ENCODE data around the gene LRRC55. TPM values are rescaled to one million over a fixed set of nuclear protein-coding genes. Genes with fewer than 3 reads are reported as not detected.

Gene LRRC55
- total RNA-seq, 2 donors from 2014 or later, result 0.04 TPM; not detected in 1

GRCh38 chr11:57213342-57214097 lies 31.8 kb downstream of the LRRC55 start:
- H3K27me3 Mint-ChIP-seq (ENCODE audit: insufficient read depth), result no peaks in the 10 kb centered on the region
- no peak for TF ChIP-seq CTCF (conservative IDR thresholded peaks at IDR 0.05)
- WGBS, 2 experiments (ENCODE audit: insufficient coverage in 1 of 2, insufficient read length in 1 of 2), result 31 to 38% methylated on average over 4 to 9 of the region's 9 CpGs
- Histone ChIP-seq H3K9me3 (ENCODE audit: control insufficient read depth, low read length) (peaks cover 7% of the 10 kb centered on the region), H3K27ac (ENCODE audit: low read depth, low read length) (peak overlapping the region; percentile 98), H3K9ac (ENCODE audit: extremely low read depth, low read length, poor library complexity, severe bottlenecking) (no peak overlapping the region), H3K36me3 (ENCODE audit: control insufficient read depth, insufficient read depth, low read length) (no peaks in the 10 kb centered on the region), H3K27me3 (ENCODE audit: control insufficient read depth, insufficient read depth, low read length, poor library complexity, severe bottlenecking) (no peaks in the 10 kb centered on the region), H3K4me1 (ENCODE audit: control insufficient read depth, insufficient read depth, low read length) (peaks cover 4% of the 10 kb centered on the region), H3K4me3 (ENCODE audit: low read length) (no peak overlapping the region)
- no peaks in the 10 kb centered on the region for H3K36me3 Mint-ChIP-seq (ENCODE audit: low read depth)
- H3K27ac Mint-ChIP-seq, result no peak overlapping the region
- H3K4me1 Mint-ChIP-seq, result peaks cover 15% of the 10 kb centered on the region
- peak; percentile 84 for DNase-seq
- no peak overlapping the region for H3K4me3 Mint-ChIP-seq
- H3K9me3 Mint-ChIP-seq, result no peaks in the 10 kb centered on the region

- Histone ChIP-seq H3K4me3 (ENCODE audit: low read length) (no peak overlapping the region), H3K9me3 (ENCODE audit: control insufficient read depth, low read length) (peaks cover 7% of the 10 kb centered on the region)
- WGBS, 2 experiments (ENCODE audit: insufficient coverage in 1 of 2, insufficient read length in 1 of 2), result 72 to 93% methylated on average over 2 of the region's 2 CpGs
Measured at GRCh38 chr11:57214098-57214417, 32.3 kb downstream of the LRRC55 start.

GRCh38 chr11:57214494-57214893 lies 32.7 kb downstream of the LRRC55 start:
- no peak for DNase-seq
- Mint-ChIP-seq H3K4me1 (peaks cover 16% of the 10 kb centered on the region), H3K36me3 (ENCODE audit: low read depth) (no peaks in the 10 kb centered on the region), H3K4me3 (no peak overlapping the region), H3K27ac (no peak overlapping the region), H3K9me3 (no peaks in the 10 kb centered on the region), H3K27me3 (ENCODE audit: insufficient read depth) (no peaks in the 10 kb centered on the region)
- no peak overlapping the region for H3K9ac ChIP-seq (ENCODE audit: extremely low read depth, low read length, poor library complexity, severe bottlenecking)
- no peak overlapping the region for H3K4me3 ChIP-seq (ENCODE audit: low read length)
- H3K27me3 ChIP-seq (ENCODE audit: control insufficient read depth, insufficient read depth, low read length, poor library complexity, severe bottlenecking), result no peaks in the 10 kb centered on the region
- peaks cover 4% of the 10 kb centered on the region for H3K4me1 ChIP-seq (ENCODE audit: control insufficient read depth, insufficient read depth, low read length)
- peak overlapping the region; percentile 98 for H3K27ac ChIP-seq (ENCODE audit: low read depth, low read length)
- 92% methylated on average over 3 of the region's 3 CpGs; no CpG with 5 or more reads in 1 of the 2 experiments for WGBS, 2 experiments (ENCODE audit: insufficient coverage in 1 of 2, insufficient read length in 1 of 2)
- no peak for TF ChIP-seq CTCF (conservative IDR thresholded peaks at IDR 0.05)
- peaks cover 7% of the 10 kb centered on the region for H3K9me3 ChIP-seq (ENCODE audit: control insufficient read depth, low read length)
- H3K36me3 ChIP-seq (ENCODE audit: control insufficient read depth, insufficient read depth, low read length), result no peaks in the 10 kb centered on the region

More at GRCh38 chr11:57214098-57214417, 32.3 kb downstream of the LRRC55 start:
- H3K27me3 ChIP-seq (ENCODE audit: control insufficient read depth, insufficient read depth, low read length, poor library complexity, severe bottlenecking), result no peaks in the 10 kb centered on the region
- no peaks in the 10 kb centered on the region for H3K27me3 Mint-ChIP-seq (ENCODE audit: insufficient read depth)
- H3K27ac ChIP-seq (ENCODE audit: low read depth, low read length), result peak overlapping the region; percentile 98
- H3K27ac Mint-ChIP-seq, result no peak overlapping the region
- H3K9ac ChIP-seq (ENCODE audit: extremely low read depth, low read length, poor library complexity, severe bottlenecking), result no peak overlapping the region
- H3K4me1 ChIP-seq (ENCODE audit: control insufficient read depth, insufficient read depth, low read length), result peaks cover 4% of the 10 kb centered on the region
- H3K36me3 ChIP-seq (ENCODE audit: control insufficient read depth, insufficient read depth, low read length), result no peaks in the 10 kb centered on the region
- H3K36me3 Mint-ChIP-seq (ENCODE audit: low read depth), result no peaks in the 10 kb centered on the region
- no peak for TF ChIP-seq CTCF (conservative IDR thresholded peaks at IDR 0.05)
- no peaks in the 10 kb centered on the region for H3K9me3 Mint-ChIP-seq
- no peak for DNase-seq
- no peak overlapping the region for H3K4me3 Mint-ChIP-seq
- peaks cover 15% of the 10 kb centered on the region for H3K4me1 Mint-ChIP-seq
